Tibial artery (tissue), 4 donors: ENCODE measurements around the gene FAM162A.
"Not testable (repeated sequence)": the region's sequence is repeated elsewhere in the genome, so short reads cannot be mapped to it uniquely, and the experiment has no call there.

Source experiments
- DNase-seq, 2 donors: peaks; one replicate each; pipeline ENCODE4 v3.0.0-alpha.2; 2019
- H3K27ac ChIP-seq, 2 donors: fragments of 200-600 bp; sonication (generic) in 1 of 2; 1 replicate in 1 of 2; 2 replicates in 1 of 2; pipeline ENCODE4 v1.5.1; 2018 to 2019; ENCODE audit warnings: mild to moderate bottlenecking in 1 of 2
- H3K27me3 ChIP-seq, 2 donors: fragments of 200-600 bp; sonication (generic) in 1 of 2; one replicate each; pipeline versions ENCODE4 v1.5.1 to v1.6.0; 2016 to 2019
- H3K36me3 ChIP-seq, 3 donors: fragments of 200-600 bp; sonication (generic) in 2 of 3; one replicate each; pipeline ENCODE4 v1.5.1; 2016 to 2019; ENCODE audit warnings: mild to moderate bottlenecking in 2 of 3
- H3K4me1 ChIP-seq, 4 donors: fragments of 200-600 bp; sonication (generic) in 2 of 4; 1 replicate in 3 of 4; 2 replicates in 1 of 4; pipeline ENCODE4 v1.5.1; 2016 to 2019
- H3K4me3 ChIP-seq, 2 donors: fragments of 200-600 bp; sonication (generic) in 1 of 2; 1 replicate in 1 of 2; 2 replicates in 1 of 2; pipeline ENCODE4 v1.5.1; 2018 to 2019; ENCODE audit warnings: mild to moderate bottlenecking in 2 of 2
- H3K9me3 ChIP-seq, 3 donors: fragments of 200-600 bp; sonication (generic) in 1 of 3; one replicate each; pipeline ENCODE4 v1.5.1; 2016 to 2019
- CTCF ChIP-seq, 2 experiments: fragments of 200-600 bp in 1 of 2; fragments of 450-650 bp in 1 of 2; IDR thresholded peaks; one replicate each; pipeline ENCODE4 v1.5.1; 2017 to 2019; ENCODE audit warnings: antibody characterized with exemption in 2 of 2, mild to moderate bottlenecking in 1 of 2, moderate library complexity in 1 of 2
- intact Hi-C: fragments of 100-400 bp; cut with DNase I; formaldehyde crosslinking; loops from one replicate; pipeline ENCODE4 v1.15.0; 2023; ENCODE audit warnings: low total_unique reads

FAM162A gene

DNA sequence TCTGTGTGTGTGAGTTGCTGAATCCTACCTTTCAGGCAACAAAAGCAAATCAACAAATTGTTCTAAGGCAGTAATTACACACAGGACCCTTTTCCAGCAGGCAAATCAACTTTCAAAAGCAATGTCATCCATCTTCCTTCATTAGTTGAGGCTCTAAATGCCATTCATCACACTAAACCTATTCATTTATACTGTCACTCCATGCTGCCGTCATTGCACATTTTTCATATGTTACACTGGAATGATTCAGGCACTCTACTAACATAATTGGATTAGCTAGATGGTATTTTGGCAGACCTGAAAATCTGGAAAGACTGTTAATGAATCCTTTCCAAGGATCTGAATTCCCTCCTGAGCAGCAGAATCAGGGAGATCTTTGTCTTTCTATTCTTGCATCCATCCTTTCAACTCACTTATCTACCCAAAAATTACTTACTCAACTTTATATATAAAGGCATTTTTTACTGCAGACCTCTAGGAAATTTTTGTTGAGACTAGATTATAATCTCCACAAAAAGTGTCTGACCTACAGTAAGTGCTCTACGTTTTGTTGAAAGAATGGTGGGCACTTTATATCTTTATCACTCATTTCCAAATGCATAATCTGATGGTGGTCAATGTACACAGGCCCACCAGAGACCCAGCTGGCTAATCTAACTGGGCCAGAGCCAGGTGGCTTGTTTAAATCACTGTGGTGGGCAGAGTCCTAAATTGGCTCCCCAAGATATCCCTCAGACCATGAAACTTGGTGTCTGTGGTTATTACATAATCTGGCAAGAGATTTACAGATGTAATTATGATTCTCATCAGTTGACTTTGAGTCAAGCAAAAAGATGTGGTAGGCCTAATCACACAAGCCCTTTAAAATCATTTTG is 25.9 kb upstream of the FAM162A start:
- Histone ChIP-seq H3K27me3 (no peaks in the 10 kb centered on the region), H3K9me3 (no peaks in the 10 kb centered on the region), H3K27ac (no peak overlapping the region), H3K4me1 (no peaks in the 10 kb centered on the region), H3K4me3 (no peak overlapping the region), H3K36me3 (peaks cover 27 to 35% (median 30%) of the 10 kb centered on the region in 3 donors)
- DNase-seq = no peak
- intact Hi-C loops = no loop called here
- TF ChIP-seq CTCF (IDR thresholded peaks at IDR 0.05) = no peak

- Histone ChIP-seq H3K4me3 (no peak overlapping the region), H3K27ac (no peak overlapping the region), H3K27me3 (no peaks in the 10 kb centered on the region), H3K36me3 (peaks cover 27 to 41% (median 30%) of the 10 kb centered on the region in 3 donors), H3K9me3 (no peaks in the 10 kb centered on the region), H3K4me1 (no peaks in the 10 kb centered on the region)
- TF ChIP-seq CTCF (IDR thresholded peaks at IDR 0.05) = no peak
- no peak for DNase-seq
- intact Hi-C loops = no loop called here
Observed at GRCh38 chr3:122358703-122359032, 25.3 kb upstream of the FAM162A start.

DNA sequence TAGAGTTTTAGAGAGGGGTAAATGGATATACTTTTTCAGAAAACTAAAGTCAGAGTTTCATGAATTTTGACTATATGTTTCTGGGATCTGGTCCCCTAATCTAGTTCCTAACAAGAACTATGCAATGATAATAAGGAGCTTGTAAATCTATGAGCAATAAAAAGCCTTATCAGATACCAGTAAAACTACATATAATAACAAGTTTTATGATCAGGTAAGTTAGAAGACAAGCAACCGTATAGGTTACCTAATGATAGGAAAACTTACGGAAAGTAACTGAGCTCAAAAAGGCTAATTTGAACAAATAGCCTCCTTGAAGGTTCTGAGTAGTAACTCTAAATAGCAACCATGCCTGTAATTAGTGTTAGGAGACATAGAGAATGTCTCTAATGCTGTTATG is 22.0 kb upstream of the FAM162A start:
- Histone ChIP-seq H3K36me3 (peaks cover 51 to 71% (median 52%) of the 10 kb centered on the region in 3 donors), H3K4me3 (no peak overlapping the region), H3K27me3 (no peaks in the 10 kb centered on the region), H3K9me3 (no peaks in the 10 kb centered on the region), H3K4me1 (no peaks in the 10 kb centered on the region), H3K27ac (no peak overlapping the region)
- intact Hi-C loops = no loop called here
- TF ChIP-seq CTCF (IDR thresholded peaks at IDR 0.05) = no peak
- no peak for DNase-seq

GRCh38 chr3:122364490-122364889 is 19.5 kb upstream of the FAM162A start:
- peaks cover 49 to 65% (median 51%) of the 10 kb centered on the region in 3 donors for H3K36me3 ChIP-seq
- no peak for TF ChIP-seq CTCF (IDR thresholded peaks at IDR 0.05)
- intact Hi-C loops = no loop called here
- H3K27me3 ChIP-seq = no peaks in the 10 kb centered on the region
- H3K9me3 ChIP-seq = no peaks in the 10 kb centered on the region
- H3K4me1 ChIP-seq = no peaks in the 10 kb centered on the region
- no peak for DNase-seq
- no peak overlapping the region for H3K4me3 ChIP-seq
- H3K27ac ChIP-seq = no peak overlapping the region

DNA sequence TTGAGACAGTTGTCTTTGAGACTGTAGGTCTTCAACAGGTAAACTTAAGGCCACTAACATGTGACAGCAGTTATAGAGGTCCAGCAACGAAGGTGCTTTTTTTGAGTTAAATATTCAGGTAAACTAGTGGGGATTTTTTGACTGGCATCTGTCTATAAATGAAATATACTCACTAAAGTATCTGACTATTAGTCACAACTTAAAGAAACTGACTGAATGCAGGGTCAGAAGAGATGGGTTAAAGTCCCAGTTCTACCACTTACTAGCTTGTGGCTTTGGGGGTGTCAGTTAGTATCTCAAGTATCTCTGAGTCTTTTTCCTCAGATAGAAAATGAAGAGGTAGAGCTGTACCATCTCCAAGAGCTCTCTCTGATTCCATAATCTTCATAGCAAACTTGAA is 18.9 kb upstream of the FAM162A start:
- Histone ChIP-seq H3K4me3 (no peak overlapping the region), H3K9me3 (no peaks in the 10 kb centered on the region), H3K27me3 (no peaks in the 10 kb centered on the region), H3K4me1 (no peaks in the 10 kb centered on the region), H3K36me3 (peaks cover 49 to 71% (median 51%) of the 10 kb centered on the region in 3 donors), H3K27ac (no peak overlapping the region)
- no peak for DNase-seq
- TF ChIP-seq CTCF (IDR thresholded peaks at IDR 0.05) = no peak
- intact Hi-C loops = no loop called here

- H3K27ac ChIP-seq, H3K4me1 ChIP-seq, H3K27me3 ChIP-seq, H3K4me3 ChIP-seq, DNase-seq, H3K9me3 ChIP-seq, intact Hi-C loops: not testable (repeated sequence)
- peaks cover 48 to 75% (median 51%) of the 10 kb centered on the region in 3 donors for H3K36me3 ChIP-seq
Observed at GRCh38 chr3:122365582-122366378, 18.2 kb upstream of the FAM162A start.
